Measurements from ENCODE around the gene TIMM17B. TPM values are rescaled to one million over a fixed set of nuclear protein-coding genes. Genes with fewer than 3 reads are reported as not detected.

The TIMM17B gene
- total and polyA plus RNA-seq, 2 of the 8 experiments (the other 6 are each of a cell fraction or from before 2014, with no cell fraction given), result 77.8 to 246 TPM

- H4K8ac ChIP-seq (ENCODE audit: extremely low read depth, insufficient read depth, low read length), result no peak overlapping the region
- 18% methylated on average over 11 of the region's 68 CpGs; no CpG with 5 or more reads in 1 of the 2 experiments for WGBS, 2 experiments (ENCODE audit: extremely low coverage in 1 of 2, insufficient coverage in 1 of 2, insufficient read length in 1 of 2, insufficient replicate concordance in 2 of 2, low coverage in 1 of 2, low lambda C conversion rate in 2 of 2, missing lambda C conversion rate in 1 of 2)
- H2BK120ac ChIP-seq (replicated peaks; ENCODE audit: low read depth, low read length), result no peak overlapping the region
- no peaks in the 10 kb centered on the region; the same call in 1 of the 2 replicates for H3K79me1 ChIP-seq (ENCODE audit: low read depth, low read length)
- no peak overlapping the region for H2BK20ac ChIP-seq (ENCODE audit: low read length)
- no peak overlapping the region for H2AK5ac ChIP-seq (ENCODE audit: low read depth, low read length)
- H2AFZ ChIP-seq (ENCODE audit: low read length), result no peak overlapping the region
- no peak overlapping the region for H2BK12ac ChIP-seq (ENCODE audit: low read depth, low read length)
- H3K27me3 ChIP-seq (replicated peaks in 1 of 4; ENCODE audit: control insufficient read depth in 3 of 4, extremely low read depth in 1 of 4, insufficient read depth in 3 of 4, low read length in 3 of 4), result no peaks in the 10 kb centered on the region
- H3K56ac ChIP-seq (replicated peaks; ENCODE audit: insufficient read length, low read depth, low read length), result no peak overlapping the region
- no peak overlapping the region for H4K5ac ChIP-seq (ENCODE audit: insufficient read length, low read depth, low read length)
- no peak for FAIRE-seq
- DNase-seq (ENCODE audit: low read depth in 1 of 2, low spot score in 2 of 2), result peak; percentile 49 to 71
- peak overlapping the region; percentile 30 to 76 (median 46) for H3K4me3 ChIP-seq (ENCODE audit: extremely low read depth in 1 of 4, insufficient read depth in 2 of 4, low read depth in 3 of 4, low read length in 4 of 4)
- H3K4ac ChIP-seq (replicated peaks; ENCODE audit: insufficient read length, low read depth, low read length), result no peak overlapping the region
- peaks cover 5% of the 10 kb centered on the region; the same call in 1 of the 2 replicates for H3K23me2 ChIP-seq (ENCODE audit: low read depth, low read length)
- H2BK5ac ChIP-seq (ENCODE audit: low read depth, low read length), result no peak overlapping the region
- peaks cover 2 to 5% of the 10 kb centered on the region in 2 experiments for H4K20me1 ChIP-seq (replicated peaks in 1 of 2; ENCODE audit: control insufficient read depth in 1 of 2, insufficient read depth in 2 of 2, low read length in 2 of 2)
- H3K4me2 ChIP-seq (ENCODE audit: insufficient read depth in 1 of 2, low read depth in 2 of 2, low read length in 2 of 2), result peak overlapping the region; percentile 43 to 69
- no peak overlapping the region for H3K9ac ChIP-seq (replicated peaks in 1 of 4; ENCODE audit: extremely low read depth in 1 of 4, low read depth in 3 of 4, low read length in 3 of 4)
- H3K18ac ChIP-seq (ENCODE audit: extremely low read depth, low read length), result no peak overlapping the region
- H3K4me1 ChIP-seq (replicated peaks in 1 of 4; ENCODE audit: control insufficient read depth in 3 of 4, insufficient read depth in 4 of 4, low read length in 3 of 4), result peaks cover 0 to 4% (median 2%) of the 10 kb centered on the region in 4 experiments; a peak in 2 of 7 replicates
- no peak overlapping the region for H3K23ac ChIP-seq (ENCODE audit: insufficient read length)
- peaks cover 0 to 10% of the 10 kb centered on the region in 2 experiments; a peak in 2 of 4 replicates for H3K79me2 ChIP-seq (ENCODE audit: control insufficient read depth in 1 of 2, insufficient read depth in 2 of 2, low read length in 2 of 2)
- H3K14ac ChIP-seq (ENCODE audit: insufficient read length), result no peak overlapping the region
- no peak overlapping the region for H3K27ac ChIP-seq (ENCODE audit: low read depth, low read length)
- H4K91ac ChIP-seq (replicated peaks; ENCODE audit: insufficient read length, low read length), result no peak overlapping the region
- H2BK15ac ChIP-seq (ENCODE audit: low read length), result no peak overlapping the region
- no peaks in the 10 kb centered on the region for H3K9me3 ChIP-seq (ENCODE audit: insufficient read depth in 2 of 2, low read depth in 1 of 2, low read length in 1 of 2)
- POLR2A ChIA-PET (ENCODE audit: partially characterized antibody), result interaction anchor here (0.9 to 2.9 kb wide), 8 partner anchors 12 to 48 kb away, joined by 3 to 15 read pairs (median 4); partner anchors contain the start of genes PIM2 and SLC35A2
- CTCF ChIA-PET (ENCODE audit: partially characterized antibody), result interaction anchor here (0.8 to 1.7 kb wide), 3 partner anchors 13 to 86 kb away, joined by 3 to 4 read pairs (median 3); no protein-coding TSS in a partner anchor
- peaks cover 0 to 7% (median 3%) of the 10 kb centered on the region in 4 experiments; a peak in 2 of 8 replicates for H3K36me3 ChIP-seq (ENCODE audit: control insufficient read depth in 2 of 4, insufficient read depth in 4 of 4, low read length in 3 of 4)
Observed at GRCh38 chrX:48891402-48892288, 5.9 kb downstream of the TIMM17B start.
